NCI-H1092 (cell line): Measurements from ENCODE around the gene FAM222A.
"Not testable (repeated sequence)": the region's sequence is repeated elsewhere in the genome, so short reads cannot be mapped to it uniquely, and the experiment has no call there.

Experiments
- DNase-seq: peaks from one replicate; lab custom pipeline; 2025; lab: John Stamatoyannopoulos, UW

The FAM222A gene

DNA sequence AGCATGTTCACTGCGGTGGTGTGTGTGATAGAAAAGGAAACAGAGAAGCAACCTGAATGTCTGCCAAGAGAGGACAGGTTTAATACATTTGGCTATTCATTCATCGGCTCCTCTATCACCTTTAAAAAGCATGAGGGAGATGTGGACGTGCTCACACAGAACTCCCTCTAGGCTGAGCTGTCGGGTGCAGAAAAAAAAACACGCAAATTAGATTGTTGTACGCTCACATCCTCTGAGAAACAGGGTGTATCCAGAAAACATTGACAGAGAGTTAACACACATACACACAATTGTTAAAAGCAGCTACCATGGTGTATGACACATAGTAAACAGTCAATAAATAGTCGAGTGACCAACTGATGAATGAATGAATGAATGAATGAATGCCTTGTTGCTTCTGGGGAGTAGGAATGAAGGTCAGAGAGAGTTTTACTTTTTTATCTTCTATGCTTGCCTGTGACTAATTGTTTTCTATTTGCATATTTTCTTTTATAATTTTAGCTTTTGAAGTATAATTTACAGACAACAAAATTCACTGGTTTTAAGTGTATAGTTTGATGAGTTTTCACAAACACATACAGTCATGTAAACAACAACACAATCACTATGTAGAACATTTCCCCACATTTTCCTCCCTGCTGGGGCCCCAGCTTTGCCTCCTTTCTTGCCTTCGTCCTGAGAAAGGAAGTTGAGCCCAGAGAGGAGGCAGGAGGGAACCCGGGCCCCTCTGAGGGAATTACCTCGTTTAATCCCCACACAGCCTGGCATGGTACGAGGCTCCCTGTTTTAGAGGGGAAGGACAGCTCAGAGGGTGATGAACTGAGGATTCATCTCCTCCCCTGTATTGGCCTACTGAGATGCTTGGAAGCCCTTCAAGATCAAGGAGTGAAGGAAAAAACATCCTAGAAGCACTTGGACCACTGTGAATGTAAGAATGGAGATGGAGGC, 19.7 kb upstream of the FAM222A start:
- DNase-seq, result no peak

DNA sequence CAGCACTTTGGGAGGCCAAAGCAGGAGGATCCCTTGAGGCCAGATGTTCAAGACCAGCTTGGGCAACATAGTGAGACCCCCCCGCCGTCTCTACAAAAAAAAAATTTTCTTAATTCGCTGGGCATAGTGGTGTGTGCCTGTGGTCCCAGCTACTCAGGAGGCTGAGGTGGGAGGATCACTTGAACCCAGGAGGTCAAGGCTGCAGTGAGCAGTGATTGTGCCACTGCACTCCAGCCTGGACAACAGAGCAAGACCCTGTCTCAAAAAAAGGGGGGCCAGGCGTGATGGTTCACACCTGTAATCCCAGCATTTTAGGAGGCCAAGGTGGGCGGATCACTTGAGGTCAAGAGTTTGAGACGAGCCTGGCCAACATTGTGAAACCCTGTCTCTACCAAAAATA, 19.0 kb upstream of the FAM222A start:
- DNase-seq, result not testable (repeated sequence)

DNA sequence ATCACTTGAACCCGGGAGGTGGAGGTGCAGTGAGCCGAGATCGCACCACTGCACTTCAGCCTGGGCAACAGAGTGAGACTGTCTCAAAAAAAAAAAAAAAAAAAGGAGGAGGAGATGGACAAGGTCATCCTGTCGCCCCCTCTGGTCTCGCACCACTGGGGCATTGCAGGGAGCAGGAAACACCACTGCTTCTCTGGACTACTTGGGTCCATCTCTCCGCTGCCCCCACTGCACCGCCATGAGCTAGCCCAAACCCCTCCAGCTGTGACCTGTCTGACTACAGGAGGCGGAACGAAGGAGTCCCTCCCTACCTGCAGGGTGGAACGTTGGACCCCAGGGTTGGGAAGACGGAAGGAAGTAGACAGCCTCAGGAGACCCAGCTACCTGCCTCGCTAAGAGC, 18.2 kb upstream of the FAM222A start:
- no peak for DNase-seq

DNA sequence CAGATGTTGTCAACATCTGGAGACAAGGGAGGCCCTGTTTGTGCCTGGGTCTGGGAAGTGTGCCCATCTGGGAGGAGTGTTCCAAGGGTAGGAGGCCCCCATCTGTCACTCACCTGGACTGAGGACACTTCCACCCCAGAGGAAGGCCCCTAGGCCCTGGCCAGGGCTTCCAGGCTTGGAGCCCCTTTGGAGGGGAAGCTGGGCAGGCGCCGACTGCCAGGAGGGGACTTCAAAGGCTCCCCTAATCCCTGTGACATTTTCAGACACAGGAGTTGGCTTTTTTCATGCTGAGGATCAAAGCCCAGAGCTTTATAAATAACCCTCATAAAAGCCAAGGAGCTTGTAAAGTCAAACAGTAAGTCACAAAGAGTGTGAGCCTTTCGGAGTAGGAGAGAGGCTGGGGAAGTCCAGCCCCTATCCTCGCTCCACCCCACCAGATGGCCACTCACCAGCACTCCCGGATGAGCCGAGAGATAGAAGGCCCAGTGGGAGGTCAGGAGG, 17.6 kb upstream of the FAM222A start:
- DNase-seq, result no peak

DNA sequence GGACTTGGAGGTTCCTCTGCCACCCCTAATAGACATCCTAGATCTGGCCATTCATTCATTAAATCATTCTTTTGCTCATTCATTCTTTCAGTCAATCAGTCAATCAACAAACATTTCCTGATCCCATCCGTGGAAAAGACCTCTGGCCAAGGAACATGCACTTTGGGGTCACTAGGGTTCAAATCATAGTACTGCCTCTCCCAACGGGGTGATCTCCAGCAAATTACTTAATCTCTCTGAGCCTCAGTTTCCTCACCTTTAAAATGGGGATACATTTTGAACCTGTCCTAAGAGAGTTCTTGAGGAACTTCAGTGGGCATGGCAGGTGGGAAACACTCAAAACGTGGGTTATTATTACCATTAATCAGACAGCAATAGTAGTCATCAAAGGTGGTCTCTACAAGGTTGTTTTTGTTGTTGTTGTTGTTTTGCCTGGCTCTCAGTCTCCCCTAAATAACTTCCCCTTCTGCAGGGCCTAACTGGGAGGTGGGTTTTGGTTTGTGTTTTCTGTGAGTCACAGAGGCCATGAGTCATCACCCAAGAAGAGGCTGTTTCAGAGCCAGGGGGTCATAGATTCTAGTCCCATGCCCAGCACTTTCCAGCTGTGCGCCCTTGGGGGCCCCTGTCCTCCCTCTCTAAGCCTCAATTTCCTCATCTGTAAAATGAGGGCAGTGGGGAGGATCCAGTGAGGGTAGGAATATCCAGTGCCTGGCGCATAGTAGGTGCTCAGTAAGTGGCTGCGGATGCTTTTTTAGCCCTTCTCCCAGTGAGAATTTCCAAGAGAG, 16.9 kb upstream of the FAM222A start:
- no peak for DNase-seq

DNA sequence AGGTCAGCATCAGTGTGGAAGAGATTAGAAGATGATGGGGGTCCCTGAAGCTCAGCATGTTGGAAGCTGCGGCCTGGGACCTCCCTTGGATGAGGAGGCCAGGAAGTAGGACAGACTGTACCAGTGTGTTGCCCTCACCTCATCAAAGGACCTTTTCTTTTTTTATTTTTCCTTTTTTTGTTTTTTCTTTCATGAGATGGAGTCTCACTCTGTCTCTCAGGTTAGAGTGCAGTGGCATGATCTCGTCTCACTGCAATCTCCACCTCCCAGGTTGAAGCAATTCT, 16.4 kb upstream of the FAM222A start:
- no peak for DNase-seq

DNA sequence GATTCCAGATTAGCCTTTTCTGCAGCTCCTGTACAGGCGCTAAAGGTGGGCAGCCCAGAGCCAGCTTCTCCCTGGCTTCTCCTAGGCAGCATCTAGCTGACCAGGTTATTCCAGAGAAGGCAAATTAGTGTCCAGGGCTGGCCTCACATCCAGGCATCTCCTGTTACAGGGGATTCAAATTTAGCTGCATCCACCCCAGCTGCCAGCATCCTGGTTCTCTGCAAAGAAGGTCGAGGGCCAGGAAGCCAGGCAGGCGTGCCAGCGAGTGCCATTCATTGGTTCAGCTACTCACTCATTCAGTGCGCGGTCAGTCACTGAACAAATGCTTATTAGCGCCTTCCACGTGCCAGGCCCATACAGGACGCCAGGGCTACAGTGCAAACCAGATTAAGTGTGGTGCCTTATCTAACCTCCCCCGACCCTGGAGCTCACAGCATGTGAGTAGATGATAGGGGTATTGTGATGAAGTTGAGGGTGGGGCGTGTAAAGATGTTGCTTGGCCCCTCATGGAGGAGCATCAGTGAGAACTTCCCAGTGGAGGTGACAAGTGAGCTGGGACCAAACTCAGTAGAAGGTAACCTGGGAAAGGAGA, 15.7 kb upstream of the FAM222A start:
- no peak for DNase-seq

DNA sequence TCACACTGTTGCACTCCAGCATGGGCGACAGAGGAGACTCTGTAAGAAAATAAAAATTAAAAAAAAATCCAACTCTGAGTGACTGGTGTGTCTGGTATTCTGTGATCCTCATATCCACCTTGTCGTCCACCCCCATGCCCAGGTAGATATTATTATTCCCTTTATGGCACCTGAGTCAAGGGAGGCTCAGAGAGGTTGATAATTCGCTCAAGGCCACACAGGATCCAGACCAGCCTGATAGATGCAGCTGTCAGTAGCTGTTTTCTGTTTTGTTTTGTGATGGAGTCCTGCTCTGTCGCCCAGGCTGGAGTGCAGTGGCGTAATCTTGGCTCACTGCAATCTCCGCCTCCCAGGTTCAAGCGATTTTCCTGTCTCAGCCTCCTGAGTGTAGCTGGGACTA, 14.8 kb upstream of the FAM222A start:
- DNase-seq, result no peak

DNA sequence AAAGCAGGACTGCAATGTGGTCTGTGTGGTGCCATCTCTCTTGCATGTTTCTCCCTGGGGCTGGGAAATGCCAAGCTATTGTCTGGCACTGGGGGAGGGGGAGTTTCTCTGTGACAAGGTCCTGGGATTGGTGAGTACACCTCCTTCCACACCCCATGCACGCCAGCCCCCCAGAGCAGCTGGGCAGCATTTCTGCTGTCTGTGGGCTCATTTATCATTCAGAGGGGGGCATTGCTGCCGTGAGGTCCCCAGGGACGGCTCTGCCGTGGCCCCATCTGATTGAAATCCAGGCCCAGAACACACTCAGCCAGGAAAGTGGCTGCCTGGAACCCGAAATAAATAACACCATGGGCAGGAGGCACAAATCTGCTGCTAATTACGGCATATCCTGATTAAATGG, 12.6 kb upstream of the FAM222A start:
- DNase-seq, result no peak

DNA sequence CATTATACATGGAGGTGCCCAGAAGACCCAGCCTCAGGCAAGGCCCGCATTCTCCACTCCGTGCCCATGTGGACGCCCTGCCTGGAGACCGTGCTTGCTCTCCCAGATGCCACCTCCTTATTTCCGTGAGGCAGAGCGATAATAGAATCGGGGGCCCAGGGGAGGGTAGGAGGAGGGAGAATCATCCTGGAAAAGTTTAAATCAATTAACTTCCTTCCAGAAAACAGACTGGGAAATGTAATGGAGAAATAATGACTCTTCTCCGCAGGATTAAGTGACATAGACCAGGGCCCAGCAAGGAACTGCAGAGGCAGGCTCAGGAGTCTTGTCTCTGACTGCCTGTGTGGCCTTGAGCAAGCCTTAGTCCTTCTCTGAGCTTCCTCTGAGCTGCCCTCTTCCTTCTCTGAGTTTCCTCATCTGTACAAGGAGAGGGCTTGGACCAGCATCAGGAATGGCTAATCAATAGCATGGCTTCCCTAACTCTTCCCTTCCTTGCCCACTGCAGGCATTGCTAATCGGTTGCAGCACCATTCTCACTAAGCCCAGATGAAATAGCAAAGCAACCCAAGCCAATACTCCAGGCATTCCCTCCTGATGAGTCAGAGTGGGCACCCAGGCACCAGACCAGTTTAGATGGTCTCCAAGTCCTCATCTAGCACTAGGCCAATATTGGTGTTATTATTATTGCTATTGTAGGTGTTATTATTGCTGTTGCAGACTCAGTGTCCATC, 11.3 kb upstream of the FAM222A start:
- DNase-seq, result no peak

DNA sequence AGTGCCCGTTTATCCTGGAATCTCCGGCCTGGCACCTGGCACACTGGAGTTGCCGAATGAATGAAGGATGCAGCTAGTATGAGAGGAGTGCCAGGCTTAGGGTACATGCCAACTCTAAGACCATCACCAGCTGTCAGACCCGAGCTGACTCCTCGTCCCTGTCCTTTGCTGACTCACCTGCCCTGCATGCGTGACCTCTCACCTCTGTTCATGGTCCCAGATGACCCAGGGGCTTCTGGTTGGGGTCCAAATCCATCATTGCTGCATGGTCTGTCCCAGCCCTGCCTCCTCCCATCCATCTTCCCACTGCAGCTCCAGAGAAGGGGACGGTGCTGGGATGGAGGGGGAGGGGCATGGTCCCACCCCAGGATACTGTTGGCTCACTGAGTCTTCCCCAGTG, 9.9 kb upstream of the FAM222A start:
- DNase-seq, result no peak

DNA sequence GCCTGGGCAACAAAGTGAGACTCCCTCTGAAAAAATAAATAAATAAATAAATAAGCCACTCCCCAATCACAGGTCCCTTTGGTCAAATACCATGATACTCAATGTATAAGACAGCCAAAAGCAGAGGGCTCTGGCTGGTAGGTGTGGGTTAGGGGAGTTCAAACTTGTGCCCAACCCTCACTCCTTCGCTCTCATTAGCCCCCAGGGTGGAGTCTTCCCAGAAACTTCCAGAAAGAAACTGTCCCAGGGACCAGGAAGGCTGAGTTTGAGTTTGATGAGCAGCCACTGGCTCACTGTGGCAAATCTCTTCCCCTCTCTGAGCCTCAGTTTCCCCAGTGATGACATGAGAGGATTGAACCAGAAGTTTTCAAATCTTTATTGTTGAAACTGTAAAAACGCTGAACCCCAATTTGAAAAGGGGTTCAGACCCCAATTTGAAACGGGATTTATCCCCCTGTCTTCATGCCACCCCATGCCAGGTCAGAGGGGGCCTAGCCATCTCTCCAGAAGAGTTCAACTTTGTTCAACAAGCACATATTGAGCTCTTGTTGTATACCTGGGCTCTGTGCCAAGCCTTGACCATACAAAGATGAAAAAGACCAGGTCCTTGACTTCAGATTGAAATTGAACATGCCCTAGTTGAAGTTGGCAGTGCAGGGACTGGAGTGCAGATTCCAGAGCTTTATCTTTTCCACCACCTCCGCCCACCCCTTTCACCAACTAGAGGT, 9.1 kb upstream of the FAM222A start:
- no peak for DNase-seq

DNA sequence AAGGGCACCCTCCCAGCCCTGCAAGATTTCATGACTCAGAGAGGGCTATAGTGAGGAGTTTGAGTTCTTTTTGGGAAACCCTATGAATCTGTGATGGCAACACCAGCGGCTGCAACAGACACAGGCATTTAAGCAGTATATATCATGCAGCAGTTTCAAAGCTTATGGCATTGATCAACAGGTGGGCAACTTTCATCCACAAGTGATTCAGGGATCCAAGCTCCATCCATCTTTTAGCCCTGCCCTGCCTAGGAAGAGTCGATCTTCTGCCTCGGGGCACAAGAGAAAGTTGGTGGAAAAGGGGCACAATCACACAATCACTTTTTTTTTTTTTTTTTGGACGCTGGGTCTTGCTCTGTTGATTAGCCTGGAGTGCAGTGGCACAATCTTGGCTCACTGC, 8.3 kb upstream of the FAM222A start:
- no peak for DNase-seq

DNA sequence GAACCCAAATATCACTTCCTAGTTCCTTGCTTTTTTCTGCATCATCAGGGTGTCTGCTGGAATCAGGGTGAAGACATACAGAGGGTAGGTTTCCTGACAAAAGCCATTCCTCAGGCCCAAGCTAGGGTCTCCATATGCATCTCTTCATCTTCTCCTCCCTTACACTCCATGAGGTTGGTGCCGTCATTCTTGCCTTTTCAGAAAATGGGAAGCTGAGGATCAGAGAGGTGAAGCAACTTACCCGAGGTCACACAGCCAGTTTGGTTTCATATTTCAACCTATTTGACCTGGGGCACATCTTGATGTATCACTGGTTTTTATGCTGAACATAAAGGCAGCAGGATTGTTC, 7.3 kb upstream of the FAM222A start:
- DNase-seq, result no peak

DNA sequence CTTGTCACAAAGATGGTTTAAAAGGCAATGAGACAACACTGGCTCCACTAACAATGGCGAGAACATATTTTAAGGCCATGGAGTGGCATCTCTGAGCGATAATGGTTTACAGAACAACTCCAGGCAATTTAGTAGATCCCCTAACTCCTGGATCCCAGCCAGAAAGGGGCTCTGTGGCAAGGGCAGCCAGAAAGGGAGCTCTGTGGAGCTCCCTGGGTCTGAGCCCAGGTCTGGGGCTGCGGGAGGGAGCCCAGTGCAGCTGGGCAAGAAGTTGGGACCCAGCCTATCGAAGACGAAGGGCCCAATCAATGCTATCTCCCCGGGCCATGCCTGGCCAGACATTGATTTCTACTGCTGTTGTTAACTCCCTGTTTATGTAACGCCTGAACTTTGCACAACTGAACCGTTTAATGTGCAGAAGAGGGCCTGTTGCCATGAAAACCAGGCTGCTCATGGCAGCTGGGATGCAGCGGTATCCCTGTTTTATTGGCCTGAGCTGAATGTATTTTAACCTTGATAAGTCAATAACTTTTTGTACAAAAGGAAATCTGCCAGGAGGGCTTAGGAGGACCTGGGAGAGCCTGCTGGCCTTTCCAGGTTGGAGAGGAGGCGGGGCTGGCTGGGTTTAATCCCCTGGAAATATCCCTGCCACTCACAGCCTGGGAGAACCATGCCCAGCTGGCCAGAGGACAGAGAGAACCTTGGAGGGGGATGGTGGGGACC, 6.7 kb upstream of the FAM222A start:
- no peak for DNase-seq

DNA sequence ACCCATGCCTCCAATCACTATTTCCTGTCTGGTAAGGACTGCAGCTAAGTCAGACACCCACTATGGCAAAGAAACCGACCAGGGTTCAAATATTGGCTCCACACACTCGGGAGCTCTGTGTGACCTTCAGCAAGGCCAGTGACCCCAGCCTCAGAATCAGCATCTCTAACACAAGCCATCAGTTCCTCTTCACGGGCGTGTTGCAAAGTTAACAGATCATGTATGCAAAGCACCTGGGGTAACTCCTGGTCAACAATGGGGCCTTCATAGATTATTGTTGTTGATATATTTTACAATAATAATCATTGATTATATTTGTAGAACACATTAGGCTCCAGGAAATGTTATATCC, 6.2 kb upstream of the FAM222A start:
- no peak for DNase-seq

DNA sequence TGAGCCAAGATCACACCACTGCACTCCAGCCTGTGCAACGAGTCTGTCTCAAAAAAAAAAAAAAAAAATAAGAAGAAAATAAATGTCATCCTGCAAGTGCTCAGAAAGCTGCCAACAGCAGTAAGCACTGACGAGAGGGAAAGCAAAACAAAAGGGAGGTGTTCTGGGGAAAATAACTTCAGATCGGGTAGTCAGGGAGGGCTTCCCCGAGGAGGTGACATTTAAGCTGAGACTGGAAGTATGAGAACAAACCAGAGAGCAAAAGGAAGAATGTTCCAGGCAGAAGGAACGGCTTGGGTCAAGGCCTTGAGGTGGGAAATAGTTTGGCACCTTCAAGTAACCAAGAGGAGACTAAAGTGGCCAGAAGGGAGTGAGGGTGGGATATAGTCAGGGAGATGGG, 4.7 kb upstream of the FAM222A start:
- DNase-seq, result no peak

DNA sequence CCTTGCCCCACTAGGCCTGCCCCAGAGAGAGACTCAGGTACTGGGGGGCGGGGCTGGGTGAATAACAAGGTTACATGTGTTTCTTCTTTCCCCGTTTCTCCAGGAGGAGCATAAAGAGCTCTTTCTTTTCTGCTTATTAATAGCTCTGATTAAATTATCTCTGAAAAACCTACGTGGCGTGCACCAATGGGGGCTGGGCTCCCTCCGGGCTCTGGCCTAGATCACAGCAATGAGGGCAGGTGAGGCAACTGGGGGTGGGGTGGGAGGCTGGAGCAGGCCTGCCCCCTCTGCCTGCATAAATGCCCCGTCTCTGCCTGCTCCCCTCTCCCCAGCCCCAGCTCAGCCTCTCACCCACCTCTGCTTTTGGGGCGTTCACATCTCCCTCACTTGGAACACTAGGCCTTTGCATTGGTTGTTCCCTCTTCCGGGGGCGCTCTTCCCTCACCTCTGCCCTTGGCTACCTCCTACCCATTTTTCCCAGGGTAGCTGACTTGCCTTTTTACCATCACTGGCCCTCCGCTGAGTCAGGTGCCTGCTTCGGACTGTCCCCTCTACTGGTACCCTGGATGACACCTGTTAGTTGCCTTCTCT, 4.1 kb upstream of the FAM222A start:
- no peak for DNase-seq

DNA sequence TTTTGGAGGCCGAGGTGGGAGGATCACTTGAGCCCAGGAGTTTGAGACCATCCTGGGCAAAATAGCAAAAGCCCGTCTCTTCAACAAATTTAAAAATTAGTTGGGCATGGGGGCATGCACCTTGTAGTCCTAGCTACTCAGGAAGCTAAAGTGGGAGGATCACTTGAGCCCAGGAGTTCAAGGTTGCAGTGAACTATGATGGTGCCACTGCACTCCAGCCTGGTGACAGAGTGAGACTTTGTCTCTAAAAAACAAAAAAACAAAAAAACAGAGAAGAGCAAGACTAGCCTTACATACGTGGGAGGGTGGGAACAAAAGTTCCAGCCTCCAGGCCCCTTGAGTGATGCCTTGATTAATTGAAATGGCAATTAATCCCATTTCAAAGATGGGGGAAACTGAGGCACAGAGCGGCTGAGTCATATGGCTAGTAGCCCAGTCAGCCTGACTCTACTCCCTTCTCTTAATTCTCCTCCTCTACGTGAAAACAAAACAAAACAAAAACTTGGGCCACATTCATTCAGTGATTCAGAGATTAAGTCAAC, 3.3 kb upstream of the FAM222A start:
- no peak for DNase-seq
